RWPE2 (cell line): ENCODE measurements around the gene KSR2.

Experiments used
- ATAC-seq: fragments of 200-7000 bp; cut with Tn5 transposase; 3 replicates; pipeline ENCODE4 v1.9.1; 2021; ENCODE audit warnings: low read depth
- DNase-seq: peaks from one replicate; pipeline ENCODE4 v3.0.0-alpha.2; 2020; ENCODE audit warnings: low spot score
- H3K27ac ChIP-seq: fragments of 450-650 bp; 2 replicates; pipeline ENCODE4 v1.5.1; 2017; ENCODE audit warnings: mild to moderate bottlenecking; ENCODE audit not compliant: poor library complexity, severe bottlenecking
- H3K27me3 ChIP-seq: fragments of 250-450 bp; sonication (Bioruptor Pico); 2 replicates; pipeline ENCODE4 v1.5.1; 2021; ENCODE audit warnings: mild to moderate bottlenecking, moderate library complexity; ENCODE audit not compliant: insufficient read depth, poor library complexity, severe bottlenecking
- H3K36me3 ChIP-seq: fragments of 250-450 bp; sonication (Bioruptor Pico); 2 replicates; pipeline ENCODE4 v1.5.1; 2020; ENCODE audit warnings: low read depth, mild to moderate bottlenecking, moderate library complexity
- H3K4me1 ChIP-seq: fragments of 250-450 bp; sonication (Bioruptor Pico); 2 replicates; pipeline ENCODE4 v1.5.1; 2021; ENCODE audit warnings: mild to moderate bottlenecking, moderate library complexity; ENCODE audit not compliant: insufficient read depth, poor library complexity, severe bottlenecking
- H3K4me3 ChIP-seq: fragments of 250-450 bp; sonication (Bioruptor Pico); 2 replicates; pipeline ENCODE4 v1.5.1; 2021; ENCODE audit warnings: mild to moderate bottlenecking, moderate library complexity; ENCODE audit not compliant: severe bottlenecking
- H3K9me3 ChIP-seq: fragments of 250-450 bp; sonication (Bioruptor Pico); 2 replicates; pipeline ENCODE4 v1.5.1; 2021; ENCODE audit warnings: mild to moderate bottlenecking, moderate library complexity; ENCODE audit not compliant: severe bottlenecking
- TF ChIP-seq, protein P1 (sequence below): fragments of 450-650 bp; IDR thresholded peaks from one replicate; pipeline ENCODE4 v1.5.1; 2017; ENCODE audit warnings: mild to moderate bottlenecking, moderate library complexity; ENCODE audit not compliant: poor library complexity, severe bottlenecking

KSR2 gene

GRCh38 chr12:117622741-117623140 is 346.0 kb downstream of the KSR2 start:
- H3K4me1 ChIP-seq: peaks cover 9% of the 10 kb centered on the region
- DNase-seq: no peak
- H3K9me3 ChIP-seq: peaks cover 2% of the 10 kb centered on the region
- no peaks in the 10 kb centered on the region for H3K27me3 ChIP-seq
- peak; percentile 98 for ATAC-seq
- TF ChIP-seq, protein P1, sequence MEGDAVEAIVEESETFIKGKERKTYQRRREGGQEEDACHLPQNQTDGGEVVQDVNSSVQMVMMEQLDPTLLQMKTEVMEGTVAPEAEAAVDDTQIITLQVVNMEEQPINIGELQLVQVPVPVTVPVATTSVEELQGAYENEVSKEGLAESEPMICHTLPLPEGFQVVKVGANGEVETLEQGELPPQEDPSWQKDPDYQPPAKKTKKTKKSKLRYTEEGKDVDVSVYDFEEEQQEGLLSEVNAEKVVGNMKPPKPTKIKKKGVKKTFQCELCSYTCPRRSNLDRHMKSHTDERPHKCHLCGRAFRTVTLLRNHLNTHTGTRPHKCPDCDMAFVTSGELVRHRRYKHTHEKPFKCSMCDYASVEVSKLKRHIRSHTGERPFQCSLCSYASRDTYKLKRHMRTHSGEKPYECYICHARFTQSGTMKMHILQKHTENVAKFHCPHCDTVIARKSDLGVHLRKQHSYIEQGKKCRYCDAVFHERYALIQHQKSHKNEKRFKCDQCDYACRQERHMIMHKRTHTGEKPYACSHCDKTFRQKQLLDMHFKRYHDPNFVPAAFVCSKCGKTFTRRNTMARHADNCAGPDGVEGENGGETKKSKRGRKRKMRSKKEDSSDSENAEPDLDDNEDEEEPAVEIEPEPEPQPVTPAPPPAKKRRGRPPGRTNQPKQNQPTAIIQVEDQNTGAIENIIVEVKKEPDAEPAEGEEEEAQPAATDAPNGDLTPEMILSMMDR: no peak
- H3K27ac ChIP-seq: peak overlapping the region; percentile 85
- H3K36me3 ChIP-seq: no peaks in the 10 kb centered on the region
- no peak overlapping the region for H3K4me3 ChIP-seq

DNA sequence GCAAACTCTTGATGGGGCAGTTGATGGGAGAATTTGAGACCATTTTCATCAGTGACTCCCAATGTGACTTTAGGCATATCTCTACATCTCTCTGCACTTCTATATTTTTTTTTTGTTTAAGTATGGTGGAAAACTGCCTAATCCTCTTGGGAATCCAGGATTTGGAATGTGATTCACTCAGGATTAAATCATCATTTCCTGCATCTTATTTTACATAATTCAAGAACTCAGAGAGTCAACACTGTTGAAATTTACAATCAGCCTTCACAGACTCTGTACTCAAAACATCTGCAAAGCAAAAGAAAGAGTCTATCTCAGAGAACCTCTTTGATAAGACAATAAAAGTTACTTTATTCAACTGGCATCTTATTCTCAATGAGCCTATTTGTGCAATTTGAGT is 346.7 kb downstream of the KSR2 start:
- H3K27ac ChIP-seq: peak overlapping the region; percentile 85

GRCh38 chr12:117607778-117608177 is 361.0 kb downstream of the KSR2 start:
- H3K9me3 ChIP-seq: no peaks in the 10 kb centered on the region
- ATAC-seq (no peak), DNase-seq (no peak)
- H3K27me3 ChIP-seq: no peaks in the 10 kb centered on the region
- no peaks in the 10 kb centered on the region for H3K36me3 ChIP-seq
- TF ChIP-seq, protein P1: no peak
- H3K27ac ChIP-seq: no peak overlapping the region
- no peak overlapping the region for H3K4me3 ChIP-seq
- H3K4me1 ChIP-seq: no peaks in the 10 kb centered on the region

More for the DNA sequence above, 346.7 kb downstream of the KSR2 start:
- H3K4me1 ChIP-seq: peaks cover 9% of the 10 kb centered on the region
- DNase-seq (no peak), ATAC-seq (peak; percentile 61)
- H3K27me3 ChIP-seq: no peaks in the 10 kb centered on the region
- H3K9me3 ChIP-seq: peaks cover 2% of the 10 kb centered on the region
- no peaks in the 10 kb centered on the region for H3K36me3 ChIP-seq
- H3K4me3 ChIP-seq: no peak overlapping the region
- TF ChIP-seq, protein P1: no peak

GRCh38 chr12:117606945-117607344 is 361.8 kb downstream of the KSR2 start:
- Histone ChIP-seq H3K9me3 (no peaks in the 10 kb centered on the region), H3K27me3 (no peaks in the 10 kb centered on the region), H3K4me1 (no peaks in the 10 kb centered on the region), H3K27ac (no peak overlapping the region), H3K36me3 (no peaks in the 10 kb centered on the region), H3K4me3 (no peak overlapping the region)
- ATAC-seq: no peak
- TF ChIP-seq, protein P1: no peak
- no peak for DNase-seq

GRCh38 chr12:117606024-117606423 is 362.8 kb downstream of the KSR2 start:
- H3K27me3 ChIP-seq: no peaks in the 10 kb centered on the region
- no peaks in the 10 kb centered on the region for H3K36me3 ChIP-seq
- no peak for DNase-seq
- H3K9me3 ChIP-seq: no peaks in the 10 kb centered on the region
- TF ChIP-seq, protein P1: no peak
- H3K27ac ChIP-seq: no peak overlapping the region
- ATAC-seq: no peak
- no peak overlapping the region for H3K4me3 ChIP-seq
- no peaks in the 10 kb centered on the region for H3K4me1 ChIP-seq
